Breast epithelium (tissue), 3 donors: Measurements from ENCODE around the gene COG2.

Experiments used
- CTCF ChIP-seq, 3 donors: fragments of 450-650 bp; IDR thresholded peaks; one replicate each; pipeline ENCODE4 v1.5.1; 2016 to 2017; ENCODE audit warnings: antibody characterized with exemption in 3 of 3, mild to moderate bottlenecking in 3 of 3, moderate library complexity in 3 of 3
- POLR2A ChIP-seq: fragments of 450-650 bp; IDR thresholded peaks from one replicate; pipeline ENCODE4 v1.6.1; 2016; ENCODE audit warnings: antibody characterized with exemption, mild to moderate bottlenecking, moderate library complexity

DNA sequence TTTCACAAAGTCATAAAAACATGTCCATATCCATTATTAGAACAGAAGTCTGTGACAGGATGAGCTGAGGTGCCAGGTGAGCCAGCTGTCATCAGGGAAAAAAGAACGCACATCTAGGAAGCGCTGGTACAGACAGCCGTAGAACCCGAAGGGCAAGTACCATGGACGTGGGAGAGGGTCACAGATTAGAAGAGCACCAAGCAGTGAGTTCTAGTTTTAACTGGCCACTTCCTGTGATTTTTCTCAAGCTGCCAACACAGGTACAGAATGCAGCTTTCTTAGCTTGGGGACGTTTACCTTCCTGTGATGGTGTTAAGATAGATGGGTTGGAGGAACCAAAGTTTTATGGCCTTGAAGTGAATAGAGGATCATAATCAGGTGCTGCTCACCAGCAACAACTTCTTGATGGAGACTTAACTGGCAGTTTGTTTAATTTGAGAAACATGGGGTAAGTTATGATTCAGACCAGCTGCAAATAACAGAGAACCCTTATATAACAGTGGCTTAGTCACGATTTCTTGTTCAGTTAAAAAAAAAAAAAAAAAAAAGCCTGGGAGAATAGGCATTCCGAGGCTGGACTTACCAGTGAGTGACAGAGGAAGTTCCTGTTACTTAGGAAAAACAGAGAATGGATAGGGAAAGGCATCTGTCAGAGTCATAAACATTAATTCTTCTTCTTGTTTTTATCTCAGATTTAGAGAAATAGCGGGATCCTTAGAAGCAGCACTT, 40.8 kb downstream of the COG2 start:
- no peak for TF ChIP-seq CTCF (IDR thresholded peaks at IDR 0.05)
- TF ChIP-seq POLR2A, result no peak
